Trophoblast cell (in vitro differentiated cells and primary cell): ENCODE data around the gene ESR2.
"Not testable (repeated sequence)": the region's sequence is repeated elsewhere in the genome, so short reads cannot be mapped to it uniquely, and the experiment has no call there.

Experiments used
- DNase-seq, 2 donors: peaks; one replicate each; pipeline ENCODE4 v3.0.0-alpha.2; 2016
- H2AFZ ChIP-seq: 2 replicates; pipeline ENCODE4 v1.6.1; 2013; ENCODE audit warnings: low read length, moderate library complexity, mild to moderate bottlenecking; ENCODE audit not compliant: insufficient read depth, poor library complexity
- H2AK5ac ChIP-seq: 2 replicates; pipeline ENCODE4 v1.6.1; 2013; ENCODE audit warnings: mild to moderate bottlenecking, low read length
- H2BK120ac ChIP-seq: 2 replicates; pipeline ENCODE4 v1.6.1; 2013; ENCODE audit warnings: low read length, mild to moderate bottlenecking, moderate library complexity; ENCODE audit not compliant: insufficient read depth, poor library complexity
- H2BK12ac ChIP-seq: 2 replicates; pipeline ENCODE4 v1.6.1; 2013; ENCODE audit warnings: mild to moderate bottlenecking, low read length, moderate library complexity
- H2BK5ac ChIP-seq: 2 replicates; pipeline ENCODE4 v1.6.1; 2013; ENCODE audit warnings: low read length, low read depth, moderate library complexity, mild to moderate bottlenecking; ENCODE audit not compliant: poor library complexity
- H3K14ac ChIP-seq: 2 replicates; pipeline ENCODE4 v1.6.1; 2013; ENCODE audit warnings: mild to moderate bottlenecking, low read length
- H3K18ac ChIP-seq: 2 replicates; pipeline ENCODE4 v1.6.1; 2013; ENCODE audit warnings: mild to moderate bottlenecking, low read length
- H3K23ac ChIP-seq: 2 replicates; pipeline ENCODE4 v1.6.1; 2013; ENCODE audit warnings: low read length
- H3K27ac ChIP-seq: 2 replicates; pipeline ENCODE4 v1.5.1; 2013; ENCODE audit warnings: low read depth, mild to moderate bottlenecking, inconsistent platforms, low read length, moderate library complexity
- H3K27me3 ChIP-seq: 2 replicates; pipeline ENCODE4 v1.6.1; 2013; ENCODE audit warnings: inconsistent platforms, mild to moderate bottlenecking, low read length, moderate library complexity; ENCODE audit not compliant: insufficient read depth
- H3K36me3 ChIP-seq, 2 experiments: 1 replicate in 1 of 2; 2 replicates in 1 of 2; pipeline ENCODE4 v1.6.1; 2013; ENCODE audit warnings: low read length in 2 of 2, mild to moderate bottlenecking in 2 of 2, moderate library complexity in 1 of 2; ENCODE audit not compliant: insufficient read depth in 2 of 2, control insufficient read depth in 1 of 2
- H3K4ac ChIP-seq: 2 replicates; pipeline ENCODE4 v1.6.1; 2013; ENCODE audit warnings: low read depth, mild to moderate bottlenecking, low read length, moderate library complexity
- H3K4me1 ChIP-seq, 2 experiments: 1 replicate in 1 of 2; 2 replicates in 1 of 2; pipeline ENCODE4 v1.6.1; 2013; ENCODE audit warnings: low read length in 2 of 2, mild to moderate bottlenecking in 2 of 2, moderate library complexity in 1 of 2; ENCODE audit not compliant: insufficient read depth in 2 of 2, control insufficient read depth in 1 of 2
- H3K4me2 ChIP-seq: 2 replicates; pipeline ENCODE4 v1.6.1; 2013; ENCODE audit warnings: inconsistent platforms, mild to moderate bottlenecking, low read length, moderate library complexity
- H3K4me3 ChIP-seq: 2 replicates; pipeline ENCODE4 v1.5.1; 2013; ENCODE audit warnings: mild to moderate bottlenecking, low read depth, low read length, inconsistent platforms
- H3K79me1 ChIP-seq: one replicate; pipeline ENCODE4 v1.6.1; 2013; ENCODE audit warnings: low read length
- H3K79me2 ChIP-seq: 2 replicates; pipeline ENCODE4 v1.6.1; 2013; ENCODE audit warnings: low read length, mild to moderate bottlenecking; ENCODE audit not compliant: control insufficient read depth, insufficient read depth, poor library complexity
- H3K9ac ChIP-seq: 2 replicates; pipeline ENCODE4 v1.6.1; 2013; ENCODE audit warnings: mild to moderate bottlenecking, low read length
- H3K9me3 ChIP-seq: 2 replicates; pipeline ENCODE4 v1.6.1; 2013; ENCODE audit warnings: low read depth, mild to moderate bottlenecking, control low read depth, inconsistent platforms, low read length; ENCODE audit not compliant: insufficient read depth
- H4K12ac ChIP-seq: 2 replicates; pipeline ENCODE4 v1.6.1; 2013; ENCODE audit warnings: low read depth, mild to moderate bottlenecking, low read length, moderate library complexity
- H4K8ac ChIP-seq: 2 replicates; pipeline ENCODE4 v1.6.1; 2013; ENCODE audit warnings: low read depth, mild to moderate bottlenecking, low read length, moderate library complexity
- H4K91ac ChIP-seq: one replicate; pipeline ENCODE4 v1.6.1; 2013; ENCODE audit warnings: low read depth, mild to moderate bottlenecking, low read length, moderate library complexity
- WGBS: extraction: QIAGEN DNeasy Blood & Tissue Kit; methylation state at CpG from one replicate; pipeline ENCODE4 v1.1.7; 2013; ENCODE audit warnings: missing lambda C conversion rate; ENCODE audit not compliant: insufficient read length, insufficient coverage; ENCODE audit errors: extremely low coverage; 5-methylcytosine and 5-hydroxymethylcytosine counted together

Gene ESR2

GRCh38 chr14:64210912-64211311, 83.3 kb downstream of the ESR2 start:
- H2BK120ac ChIP-seq, H3K9ac ChIP-seq, H4K8ac ChIP-seq, H3K27ac ChIP-seq, H2AK5ac ChIP-seq, H3K4me3 ChIP-seq, H3K23ac ChIP-seq, H3K9me3 ChIP-seq, H4K91ac ChIP-seq, H2AFZ ChIP-seq, H4K12ac ChIP-seq, H2BK5ac ChIP-seq, H3K4me2 ChIP-seq, DNase-seq, H3K14ac ChIP-seq, H3K18ac ChIP-seq, H2BK12ac ChIP-seq, H3K79me1 ChIP-seq, H3K79me2 ChIP-seq, H3K27me3 ChIP-seq, H3K4ac ChIP-seq: not testable (repeated sequence)
- Histone ChIP-seq H3K4me1 (peaks cover 11 to 14% of the 10 kb centered on the region in 2 experiments), H3K36me3 (peaks cover 22 to 30% of the 10 kb centered on the region in 2 experiments)
- no CpG with 5 or more reads among the region's 6 CpGs for WGBS

- H3K4me3 ChIP-seq: no peak overlapping the region
- H2BK5ac ChIP-seq: no peak overlapping the region
- H3K4me1 ChIP-seq: peaks cover 11% of the 10 kb centered on the region in 2 experiments
- no peak overlapping the region for H2AFZ ChIP-seq
- H3K23ac ChIP-seq: no peak overlapping the region
- H2BK12ac ChIP-seq: no peak overlapping the region
- H3K9me3 ChIP-seq: no peaks in the 10 kb centered on the region
- H2BK120ac ChIP-seq: no peak overlapping the region
- no peak overlapping the region for H4K12ac ChIP-seq
- no peak overlapping the region for H4K8ac ChIP-seq
- peaks cover 7% of the 10 kb centered on the region for H3K79me1 ChIP-seq
- no peak overlapping the region for H3K9ac ChIP-seq
- DNase-seq: no peak
- H3K14ac ChIP-seq: no peak overlapping the region
- H3K4ac ChIP-seq: no peak overlapping the region
- H3K36me3 ChIP-seq: peaks cover 22 to 25% of the 10 kb centered on the region in 2 experiments
- no peak overlapping the region for H4K91ac ChIP-seq
- no CpG with 5 or more reads among the region's 12 CpGs for WGBS
- no peaks in the 10 kb centered on the region for H3K27me3 ChIP-seq
- no peak overlapping the region for H3K18ac ChIP-seq
- peaks cover 2% of the 10 kb centered on the region for H3K79me2 ChIP-seq
- H2AK5ac ChIP-seq: no peak overlapping the region
- H3K27ac ChIP-seq: no peak overlapping the region
- no peak overlapping the region for H3K4me2 ChIP-seq
Observed at GRCh38 chr14:64210216-64210615, 84.0 kb downstream of the ESR2 start.

GRCh38 chr14:64209444-64210131, 84.6 kb downstream of the ESR2 start:
- Histone ChIP-seq H3K79me2 (peaks cover 2% of the 10 kb centered on the region), H3K36me3 (peaks cover 22 to 25% of the 10 kb centered on the region in 2 experiments), H3K4me1 (peaks cover 11% of the 10 kb centered on the region in 2 experiments), H3K27me3 (no peaks in the 10 kb centered on the region), H3K4me3 (no peak overlapping the region), H3K18ac (no peak overlapping the region), H4K91ac (no peak overlapping the region), H2BK120ac (no peak overlapping the region), H4K12ac (no peak overlapping the region), H3K4ac (no peak overlapping the region), H4K8ac (no peak overlapping the region), H3K4me2 (no peak overlapping the region), H3K9me3 (no peaks in the 10 kb centered on the region), H3K79me1 (peaks cover 7% of the 10 kb centered on the region), H2BK5ac (no peak overlapping the region), H3K27ac (no peak overlapping the region), H3K9ac (no peak overlapping the region), H2BK12ac (no peak overlapping the region), H2AFZ (no peak overlapping the region), H3K14ac (no peak overlapping the region), H3K23ac (no peak overlapping the region), H2AK5ac (no peak overlapping the region)
- no peak for DNase-seq
- no CpG with 5 or more reads among the region's 21 CpGs for WGBS

GRCh38 chr14:64208981-64209380, 85.2 kb downstream of the ESR2 start:
- Histone ChIP-seq H3K4me3 (no peak overlapping the region), H3K4ac (no peak overlapping the region), H4K8ac (no peak overlapping the region), H3K14ac (no peak overlapping the region), H2AK5ac (no peak overlapping the region), H4K91ac (no peak overlapping the region), H3K79me2 (no peaks in the 10 kb centered on the region), H2AFZ (no peak overlapping the region), H3K36me3 (peaks cover 19 to 25% of the 10 kb centered on the region in 2 experiments), H3K27ac (no peak overlapping the region), H3K4me2 (no peak overlapping the region), H2BK120ac (no peak overlapping the region), H2BK12ac (no peak overlapping the region), H3K23ac (no peak overlapping the region), H3K27me3 (no peaks in the 10 kb centered on the region), H3K9ac (no peak overlapping the region), H3K4me1 (peaks cover 6 to 7% of the 10 kb centered on the region in 2 experiments), H3K18ac (no peak overlapping the region), H2BK5ac (no peak overlapping the region), H4K12ac (no peak overlapping the region), H3K79me1 (peaks cover 4% of the 10 kb centered on the region), H3K9me3 (no peaks in the 10 kb centered on the region)
- DNase-seq: no peak
- whole genome bisulfite sequencing: no CpG with 5 or more reads among the region's 10 CpGs
